ENCODE data around the gene BTNL3. TPM values are rescaled to one million over a fixed set of nuclear protein-coding genes. Genes with fewer than 3 reads are reported as not detected.

BTNL3 gene
- total and polyA plus RNA-seq, 4 donors, result 0.08 to 0.19 TPM; not detected in 2

GRCh38 chr5:181050016-181050415 is 61.4 kb downstream of the BTNL3 start:
- peaks cover 7 to 16% (median 11%) of the 10 kb centered on the region in 4 donors for H3K4me1 ChIP-seq (ENCODE audit: control insufficient read depth in 4 of 4, insufficient read depth in 4 of 4, low read length in 3 of 4)
- no peak for TF ChIP-seq FOXA2 (IDR thresholded peaks at IDR 0.05)
- TF ChIP-seq EGR1 (IDR thresholded peaks at IDR 0.05; ENCODE audit: low read depth in 2 of 2), result no peak
- TF ChIP-seq ZBTB33 (IDR thresholded peaks at IDR 0.05), result no peak
- TF ChIP-seq REST (IDR thresholded peaks at IDR 0.05), result no peak
- no peak for TF ChIP-seq CTCF (IDR thresholded peaks at IDR 0.05; ENCODE audit: low read depth, low read length, missing input control)
- no peak for TF ChIP-seq RXRA (IDR thresholded peaks at IDR 0.05)
- TF ChIP-seq GABPA (IDR thresholded peaks at IDR 0.05 in 1 of 2, conservative IDR thresholded peaks at IDR 0.05 in 1 of 2), result no peak
- no peak for TF ChIP-seq MAX (IDR thresholded peaks at IDR 0.05)
- no peak for TF ChIP-seq RAD21 (IDR thresholded peaks at IDR 0.05)
- TF ChIP-seq NR2F2 (IDR thresholded peaks at IDR 0.05), result no peak
- TF ChIP-seq TAF1 (conservative IDR thresholded peaks at IDR 0.05), result no peak
- no peak for TF ChIP-seq JUND (IDR thresholded peaks at IDR 0.05)
- no peak for TF ChIP-seq FOXA1 (IDR thresholded peaks at IDR 0.05)
- no peak for TF ChIP-seq HNF4G (IDR thresholded peaks at IDR 0.05)
- H3K36me3 ChIP-seq (ENCODE audit: control insufficient read depth in 4 of 4, insufficient read depth in 3 of 4, low read depth in 1 of 4, low read length in 3 of 4), result no peaks in the 10 kb centered on the region
- H3K4me3 ChIP-seq (ENCODE audit: low read depth in 1 of 3, low read length in 3 of 3), result no peak overlapping the region
- H3K9ac ChIP-seq (ENCODE audit: low read depth in 1 of 2, low read length in 2 of 2), result no peak overlapping the region
- no peak for DNase-seq (ENCODE audit: low spot score)
- H3K27me3 ChIP-seq (ENCODE audit: control insufficient read depth in 4 of 4, insufficient read depth in 4 of 4, low read length in 3 of 4), result peaks cover 4 to 17% (median 7%) of the 10 kb centered on the region in 4 donors
- WGBS, result 85% methylated on average over 5 of the region's 5 CpGs
- no peak overlapping the region for H3K27ac ChIP-seq (ENCODE audit: low read depth in 1 of 2, low read length in 2 of 2)
- no peaks in the 10 kb centered on the region for H3K9me3 ChIP-seq (ENCODE audit: control insufficient read depth in 4 of 4, low read length in 3 of 4)

GRCh38 chr5:181051841-181052671 is 63.4 kb downstream of the BTNL3 start:
- Histone ChIP-seq H3K27me3 (ENCODE audit: control insufficient read depth in 4 of 4, insufficient read depth in 4 of 4, low read length in 3 of 4) (peaks cover 4 to 13% (median 9%) of the 10 kb centered on the region in 4 donors), H3K27ac (ENCODE audit: low read depth in 1 of 2, low read length in 2 of 2) (no peak overlapping the region), H3K9me3 (ENCODE audit: control insufficient read depth in 4 of 4, low read length in 3 of 4) (no peaks in the 10 kb centered on the region), H3K36me3 (ENCODE audit: control insufficient read depth in 4 of 4, insufficient read depth in 3 of 4, low read depth in 1 of 4, low read length in 3 of 4) (no peaks in the 10 kb centered on the region), H3K4me1 (ENCODE audit: control insufficient read depth in 4 of 4, insufficient read depth in 4 of 4, low read length in 3 of 4) (peaks cover 7 to 16% (median 11%) of the 10 kb centered on the region in 4 donors), H3K9ac (ENCODE audit: low read depth in 1 of 2, low read length in 2 of 2) (no peak overlapping the region), H3K4me3 (ENCODE audit: low read depth in 1 of 3, low read length in 3 of 3) (peak overlapping the region in 1 of 3 donors; percentile 54)
- TF ChIP-seq TAF1 (conservative IDR thresholded peaks at IDR 0.05) (no peak), SP1 (IDR thresholded peaks at IDR 0.05) (no peak), HNF4G (IDR thresholded peaks at IDR 0.05) (no peak)
- WGBS, result 26% methylated on average over 27 of the region's 27 CpGs
- DNase-seq (ENCODE audit: low spot score), result no peak
